Endothelial cell of hepatic sinusoid (primary cell): ENCODE results near the gene SMPDL3A.

Experiments
- in situ Hi-C: cut with HindIII; loops from 2 replicates; pipeline ENCODE4 v1.10.0; 2017; ENCODE audit warnings: low sequenced_read_pairs

SMPDL3A gene

DNA sequence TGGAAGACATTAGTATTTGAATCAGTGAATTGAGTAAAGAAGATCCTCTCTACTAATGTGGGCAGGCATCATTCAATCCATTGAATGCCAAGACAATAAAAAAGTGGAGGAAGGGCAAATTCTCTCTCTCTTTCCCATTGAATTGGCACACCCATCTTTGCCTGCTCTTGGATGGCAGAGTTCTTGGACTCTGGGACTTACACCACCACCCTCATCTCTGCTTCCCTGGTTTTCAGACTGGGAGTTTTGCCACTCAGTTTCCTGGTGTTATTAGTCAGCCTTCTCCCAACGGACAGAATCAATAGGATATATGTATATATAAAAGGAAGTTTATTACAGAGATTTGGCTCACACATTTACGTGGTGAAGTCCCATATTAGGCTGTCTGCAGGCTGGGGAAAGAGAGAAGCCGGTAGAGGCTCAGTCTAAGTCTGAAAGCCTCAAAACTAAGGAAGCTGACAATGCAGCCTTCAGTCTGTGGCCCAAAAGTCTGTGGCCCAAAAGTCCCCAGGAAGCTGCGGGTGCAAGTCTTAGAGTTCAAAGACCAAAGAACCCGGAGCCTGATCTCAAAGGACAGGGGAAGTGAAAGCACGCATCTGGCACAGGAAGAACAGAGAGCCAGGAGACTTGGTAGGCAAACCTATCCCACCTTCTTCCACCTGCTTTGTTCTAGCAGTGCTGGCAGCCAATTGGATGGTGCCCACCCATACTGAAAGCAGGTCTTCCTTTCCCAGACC, 64.4 kb downstream of the SMPDL3A start:
- in situ Hi-C loops: no loop called here
